ENCODE measurements around the gene RNF7. TPM values are rescaled to one million over a fixed set of nuclear protein-coding genes. Genes with fewer than 3 reads are reported as not detected.

Gene RNF7
- total RNA-seq, 4 donors from 2014 or later = 92.1 to 113 (median 106) TPM

- no peak for DNase-seq
- TF ChIP-seq POLR2A (IDR thresholded peaks at IDR 0.05) = no peak
- TF ChIP-seq CTCF (IDR thresholded peaks at IDR 0.05 in 4 of 5, conservative IDR thresholded peaks at IDR 0.05 in 1 of 5) = no peak
- Histone ChIP-seq H3K36me3 (no peaks in the 10 kb centered on the region), H3K4me3 (no peak overlapping the region), H3K9me3 (no peaks in the 10 kb centered on the region), H3K27me3 (no peaks in the 10 kb centered on the region), H3K27ac (no peak overlapping the region), H3K4me1 (no peaks in the 10 kb centered on the region)
- in situ Hi-C loops (cut with MboI; ENCODE audit: low sequenced_read_pairs in 4 of 4) (no loop called here), intact Hi-C loops (cut with DNase I; ENCODE audit: low total_unique reads) (no loop called here)
- ATAC-seq = no peak
Measured at GRCh38 chr3:141723255-141723654, 14.8 kb upstream of the RNF7 start.

- intact Hi-C loops (cut with DNase I; ENCODE audit: low total_unique reads) (no loop called here), in situ Hi-C loops (cut with MboI; ENCODE audit: low sequenced_read_pairs in 4 of 4) (no loop called here)
- no peaks in the 10 kb centered on the region for H3K4me1 ChIP-seq
- no peaks in the 10 kb centered on the region for H3K27me3 ChIP-seq
- no peak for TF ChIP-seq POLR2A (IDR thresholded peaks at IDR 0.05)
- TF ChIP-seq CTCF (IDR thresholded peaks at IDR 0.05 in 4 of 5, conservative IDR thresholded peaks at IDR 0.05 in 1 of 5) = no peak
- no peaks in the 10 kb centered on the region for H3K9me3 ChIP-seq
- ATAC-seq (no peak), DNase-seq (no peak)
- H3K36me3 ChIP-seq = no peaks in the 10 kb centered on the region
- no peak overlapping the region for H3K27ac ChIP-seq
- H3K4me3 ChIP-seq = no peak overlapping the region
Measured at GRCh38 chr3:141724186-141724585, 13.9 kb upstream of the RNF7 start.

GRCh38 chr3:141725036-141725435 lies 13.1 kb upstream of the RNF7 start:
- intact Hi-C loops (cut with DNase I; ENCODE audit: low total_unique reads) (no loop called here), in situ Hi-C loops (cut with MboI; ENCODE audit: low sequenced_read_pairs in 4 of 4) (loop anchor here in 1 of 4 donors (25.0 kb wide), 1 partner anchor 363 kb away; the partner anchor contains the start of gene ZBTB38)
- Histone ChIP-seq H3K27me3 (no peaks in the 10 kb centered on the region), H3K4me1 (no peaks in the 10 kb centered on the region), H3K4me3 (no peak overlapping the region), H3K27ac (no peak overlapping the region), H3K36me3 (no peaks in the 10 kb centered on the region), H3K9me3 (no peaks in the 10 kb centered on the region)
- TF ChIP-seq CTCF (IDR thresholded peaks at IDR 0.05 in 4 of 5, conservative IDR thresholded peaks at IDR 0.05 in 1 of 5) (no peak), POLR2A (IDR thresholded peaks at IDR 0.05) (no peak)
- no peak for DNase-seq
- no peak for ATAC-seq

GRCh38 chr3:141726483-141726882 lies 11.6 kb upstream of the RNF7 start:
- in situ Hi-C loops (cut with MboI; ENCODE audit: low sequenced_read_pairs in 4 of 4) = loop anchor here in 1 of 4 donors (25.0 kb wide), 1 partner anchor 364 kb away; the partner anchor contains the start of gene ZBTB38
- H3K27me3 ChIP-seq = no peaks in the 10 kb centered on the region

More at GRCh38 chr3:141726483-141726882, 11.6 kb upstream of the RNF7 start:
- DNase-seq (no peak), ATAC-seq (no peak)
- H3K4me3 ChIP-seq = no peak overlapping the region
- TF ChIP-seq CTCF (IDR thresholded peaks at IDR 0.05 in 4 of 5, conservative IDR thresholded peaks at IDR 0.05 in 1 of 5) (no peak), POLR2A (IDR thresholded peaks at IDR 0.05) (no peak)
- no peak overlapping the region for H3K27ac ChIP-seq
- no peaks in the 10 kb centered on the region for H3K36me3 ChIP-seq
- H3K9me3 ChIP-seq = no peaks in the 10 kb centered on the region
- intact Hi-C loops (cut with DNase I; ENCODE audit: low total_unique reads) = no loop called here
- no peaks in the 10 kb centered on the region for H3K4me1 ChIP-seq
